ENCODE results near the gene ZNF365.
"Not testable (repeated sequence)": the region's sequence is repeated elsewhere in the genome, so short reads cannot be mapped to it uniquely, and the experiment has no call there.

Gene ZNF365

GRCh38 chr10:62343000-62343399 is 31.2 kb upstream of the ZNF365 start:
- Histone ChIP-seq H3K4me3 (ENCODE audit: low read depth, low read length) (no peak overlapping the region), H3K27me3 (replicated peaks) (no peaks in the 10 kb centered on the region), H3K27ac (no peak overlapping the region), H3K36me3 (replicated peaks) (no peaks in the 10 kb centered on the region)
- no peak for TF ChIP-seq CTCF (IDR thresholded peaks at IDR 0.05; ENCODE audit: low read depth, low read length, missing control alignments)
- DNase-seq = no peak
- in situ Hi-C loops (cut with HindIII; ENCODE audit: low pct_ligation_motif_present, low sequenced_read_pairs) = no loop called here

GRCh38 chr10:62348029-62348428 is 26.1 kb upstream of the ZNF365 start:
- H3K27me3 ChIP-seq (replicated peaks) = no peaks in the 10 kb centered on the region
- H3K4me3 ChIP-seq (ENCODE audit: low read depth, low read length) = no peak overlapping the region
- DNase-seq = no peak
- TF ChIP-seq CTCF (IDR thresholded peaks at IDR 0.05; ENCODE audit: low read depth, low read length, missing control alignments) = no peak
- in situ Hi-C loops (cut with HindIII; ENCODE audit: low pct_ligation_motif_present, low sequenced_read_pairs) = no loop called here
- H3K36me3 ChIP-seq (replicated peaks) = no peaks in the 10 kb centered on the region
- H3K27ac ChIP-seq = no peak overlapping the region

GRCh38 chr10:62352356-62352970 is 21.7 kb upstream of the ZNF365 start:
- Histone ChIP-seq H3K27ac (no peak overlapping the region), H3K27me3 (replicated peaks) (no peaks in the 10 kb centered on the region), H3K36me3 (replicated peaks) (no peaks in the 10 kb centered on the region), H3K4me3 (ENCODE audit: low read depth, low read length) (no peak overlapping the region)
- no peak for TF ChIP-seq CTCF (IDR thresholded peaks at IDR 0.05; ENCODE audit: low read depth, low read length, missing control alignments)
- peak; percentile 59 for DNase-seq
- in situ Hi-C loops (cut with HindIII; ENCODE audit: low pct_ligation_motif_present, low sequenced_read_pairs) = no loop called here

GRCh38 chr10:62354916-62355315 is 19.3 kb upstream of the ZNF365 start:
- H3K36me3 ChIP-seq (replicated peaks) = no peaks in the 10 kb centered on the region
- no peak for TF ChIP-seq CTCF (IDR thresholded peaks at IDR 0.05; ENCODE audit: low read depth, low read length, missing control alignments)
- in situ Hi-C loops (cut with HindIII; ENCODE audit: low pct_ligation_motif_present, low sequenced_read_pairs) = no loop called here
- DNase-seq = no peak
- no peak overlapping the region for H3K27ac ChIP-seq
- H3K4me3 ChIP-seq (ENCODE audit: low read depth, low read length) = no peak overlapping the region
- no peaks in the 10 kb centered on the region for H3K27me3 ChIP-seq (replicated peaks)

- no peak for DNase-seq
- Histone ChIP-seq H3K27ac (no peak overlapping the region), H3K4me3 (ENCODE audit: low read depth, low read length) (no peak overlapping the region), H3K36me3 (replicated peaks) (no peaks in the 10 kb centered on the region), H3K27me3 (replicated peaks) (no peaks in the 10 kb centered on the region)
- in situ Hi-C loops (cut with HindIII; ENCODE audit: low pct_ligation_motif_present, low sequenced_read_pairs) = no loop called here
- no peak for TF ChIP-seq CTCF (IDR thresholded peaks at IDR 0.05; ENCODE audit: low read depth, low read length, missing control alignments)
Measured at GRCh38 chr10:62356447-62356846, 17.7 kb upstream of the ZNF365 start.

GRCh38 chr10:62358151-62358550 is 16.0 kb upstream of the ZNF365 start:
- H3K27ac ChIP-seq; in situ Hi-C loops (cut with HindIII; ENCODE audit: low pct_ligation_motif_present, low sequenced_read_pairs); DNase-seq; H3K36me3 ChIP-seq (replicated peaks); H3K4me3 ChIP-seq (ENCODE audit: low read depth, low read length); H3K27me3 ChIP-seq (replicated peaks): not testable (repeated sequence)

Data from brain microvascular endothelial cell (primary cell).